Mesenchymal stem cell (in vitro differentiated cells and primary cell): ENCODE results near the gene KIF24.

Experiments
- DNase-seq: peaks from one replicate; pipeline ENCODE4 v3.0.0-alpha.2; 2013
- H2AFZ ChIP-seq: one replicate; pipeline ENCODE4 v1.6.1; 2013; ENCODE audit warnings: low read depth, mild to moderate bottlenecking, control low read depth, inconsistent platforms, low read length, moderate library complexity
- H2AK5ac ChIP-seq: 2 replicates; pipeline ENCODE4 v1.6.1; 2013; ENCODE audit warnings: low read length, moderate library complexity, mild to moderate bottlenecking, inconsistent platforms; ENCODE audit not compliant: severe bottlenecking
- H2BK120ac ChIP-seq: one replicate; pipeline ENCODE4 v1.6.1; 2013; ENCODE audit warnings: low read depth, mild to moderate bottlenecking, inconsistent platforms, low read length, moderate library complexity
- H2BK12ac ChIP-seq, 2 experiments: one replicate each; pipeline ENCODE4 v1.6.1; 2013; ENCODE audit warnings: inconsistent platforms in 2 of 2, low read length in 2 of 2, mild to moderate bottlenecking in 2 of 2, moderate library complexity in 2 of 2, control low read depth in 1 of 2
- H2BK15ac ChIP-seq: one replicate; pipeline ENCODE4 v1.6.1; 2013; ENCODE audit warnings: mild to moderate bottlenecking, low read depth, inconsistent platforms; ENCODE audit not compliant: poor library complexity, severe bottlenecking
- H2BK5ac ChIP-seq: 2 replicates; pipeline ENCODE4 v1.6.1; 2013; ENCODE audit warnings: low read depth, mild to moderate bottlenecking, low read length, control low read depth, inconsistent platforms; ENCODE audit not compliant: poor library complexity, severe bottlenecking
- H3K14ac ChIP-seq, 2 experiments: one replicate each; pipeline ENCODE4 v1.6.1; 2013; ENCODE audit warnings: inconsistent platforms in 2 of 2, low read length in 2 of 2, control low read depth in 1 of 2, mild to moderate bottlenecking in 1 of 2, moderate library complexity in 1 of 2
- H3K18ac ChIP-seq, 2 experiments: one replicate each; pipeline ENCODE4 v1.6.1; 2013; ENCODE audit warnings: inconsistent platforms in 2 of 2, low read length in 2 of 2, control low read depth in 1 of 2, low read depth in 1 of 2, mild to moderate bottlenecking in 1 of 2
- H3K23ac ChIP-seq, 2 experiments: one replicate each; pipeline ENCODE4 v1.6.1; 2013; ENCODE audit warnings: inconsistent platforms in 2 of 2, low read length in 2 of 2, mild to moderate bottlenecking in 2 of 2, moderate library complexity in 2 of 2, control low read depth in 1 of 2
- H3K27ac ChIP-seq: 2 replicates; pipeline ENCODE4 v1.5.1; 2013; ENCODE audit warnings: mild to moderate bottlenecking, moderate library complexity, low read length, control low read depth, inconsistent platforms; ENCODE audit not compliant: poor library complexity, severe bottlenecking
- H3K27me3 ChIP-seq, 2 experiments: 2 replicates each; pipeline versions ENCODE4 v1.6.1 to v1.7.0; 2013; ENCODE audit warnings: low read length in 2 of 2, mild to moderate bottlenecking in 2 of 2, moderate library complexity in 2 of 2, control low read depth in 1 of 2, inconsistent platforms in 1 of 2; ENCODE audit not compliant: control insufficient read depth in 1 of 2, insufficient read depth in 1 of 2
- H3K36me3 ChIP-seq, 2 experiments: 2 replicates each; pipeline versions ENCODE4 v1.6.1 to v1.7.0; 2013; ENCODE audit warnings: low read length in 2 of 2, control low read depth in 1 of 2, inconsistent platforms in 1 of 2, low read depth in 1 of 2, mild to moderate bottlenecking in 1 of 2; ENCODE audit not compliant: insufficient read depth in 2 of 2, control insufficient read depth in 1 of 2
- H3K4ac ChIP-seq, 2 experiments: one replicate each; pipeline ENCODE4 v1.6.1; 2013; ENCODE audit warnings: inconsistent platforms in 2 of 2, low read length in 2 of 2, mild to moderate bottlenecking in 2 of 2, moderate library complexity in 2 of 2, control low read depth in 1 of 2, low read depth in 1 of 2
- H3K4me1 ChIP-seq: 2 replicates; pipeline ENCODE4 v1.6.1; 2013; ENCODE audit warnings: low read depth, low read length, control low read depth; ENCODE audit not compliant: control insufficient read depth, insufficient read depth
- H3K4me2 ChIP-seq: 2 replicates; pipeline ENCODE4 v1.6.1; 2013; ENCODE audit warnings: low read length, mild to moderate bottlenecking, inconsistent platforms; ENCODE audit not compliant: poor library complexity, severe bottlenecking
- H3K4me3 ChIP-seq, 2 experiments: 2 replicates each; pipeline versions ENCODE4 v1.5.1 to v1.7.0; 2013; ENCODE audit warnings: low read length in 2 of 2, mild to moderate bottlenecking in 2 of 2, control low read depth in 1 of 2, low read depth in 1 of 2; ENCODE audit not compliant: insufficient read depth in 1 of 2
- H3K79me1 ChIP-seq: replicated peaks from 2 replicates; pipeline ENCODE4 v1.6.1; 2013; ENCODE audit warnings: mild to moderate bottlenecking, control low read depth, low read length, inconsistent platforms; ENCODE audit not compliant: poor library complexity, severe bottlenecking
- H3K9ac ChIP-seq: 2 replicates; pipeline ENCODE4 v1.7.0; 2013; ENCODE audit warnings: mild to moderate bottlenecking, low read length, moderate library complexity
- H3K9me3 ChIP-seq: 2 replicates; pipeline ENCODE4 v1.7.0; 2013; ENCODE audit warnings: mild to moderate bottlenecking, low read length; ENCODE audit not compliant: control insufficient read depth
- H4K8ac ChIP-seq: one replicate; pipeline ENCODE4 v1.6.1; 2013; ENCODE audit warnings: inconsistent platforms, mild to moderate bottlenecking, low read length, moderate library complexity
- H4K91ac ChIP-seq: one replicate; pipeline ENCODE4 v1.6.1; 2013; ENCODE audit warnings: mild to moderate bottlenecking, low read length, inconsistent platforms
- WGBS: methylation state at CpG from one replicate; pipeline ENCODE4 v1.1.7; 2013; ENCODE audit warnings: mixed read lengths; 5-methylcytosine and 5-hydroxymethylcytosine counted together

KIF24 gene

DNA sequence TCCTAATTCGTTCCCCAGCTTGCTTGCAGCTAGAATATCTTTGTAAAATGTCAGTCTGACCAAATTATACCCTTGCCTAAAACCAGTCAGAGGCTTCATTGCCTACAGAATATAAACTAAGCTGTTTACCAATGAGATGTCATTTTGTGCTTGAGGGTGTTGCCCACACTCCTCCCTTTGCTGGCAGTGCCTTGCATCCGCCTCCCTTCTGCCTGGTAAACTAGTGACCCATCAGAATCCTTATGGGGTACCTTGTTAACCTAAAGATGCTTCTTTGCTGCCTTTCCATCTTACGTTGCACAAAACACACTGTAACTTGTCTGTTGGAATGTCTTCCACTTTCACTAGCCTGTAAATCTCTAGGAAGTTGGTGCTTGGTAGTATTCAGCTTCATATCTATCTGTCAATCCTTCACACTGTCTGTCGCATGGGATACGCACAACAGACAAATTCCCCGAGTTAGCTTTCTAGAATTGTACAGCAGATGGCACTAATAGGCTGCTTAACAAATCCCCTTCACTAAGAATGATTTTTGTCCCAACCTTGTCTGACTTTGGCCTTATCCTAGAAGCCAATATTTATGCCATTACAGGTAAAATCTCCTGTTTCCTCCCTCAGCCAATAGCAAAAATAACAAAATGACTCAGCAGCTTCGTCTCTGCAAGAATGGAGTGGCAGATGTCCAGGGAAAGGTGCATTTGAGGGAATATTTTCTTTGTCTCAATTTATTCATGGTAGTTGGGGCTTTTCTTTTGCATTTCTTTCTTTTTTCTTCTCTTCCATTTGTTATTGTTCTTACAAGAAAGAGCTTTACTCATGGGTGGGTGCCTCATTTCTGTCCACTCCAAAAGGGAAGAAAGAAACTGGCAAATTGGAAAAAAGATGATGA, 3.3 kb upstream of the KIF24 start:
- Histone ChIP-seq H2BK120ac (no peak overlapping the region), H3K18ac (no peak overlapping the region), H4K8ac (no peak overlapping the region), H2BK15ac (no peak overlapping the region), H3K9me3 (no peaks in the 10 kb centered on the region), H2BK12ac (no peak overlapping the region), H4K91ac (no peak overlapping the region), H3K36me3 (peaks cover 3 to 6% of the 10 kb centered on the region in 2 experiments), H3K27me3 (no peaks in the 10 kb centered on the region), H3K4me1 (no peaks in the 10 kb centered on the region), H3K23ac (no peak overlapping the region), H3K9ac (peak overlapping the region; percentile 31), H3K14ac (no peak overlapping the region), H3K79me1 (peaks cover 24% of the 10 kb centered on the region), H3K4me3 (no peak overlapping the region), H3K4ac (no peak overlapping the region), H2AFZ (no peak overlapping the region), H2BK5ac (no peak overlapping the region), H3K4me2 (no peak overlapping the region), H3K27ac (no peak overlapping the region), H2AK5ac (no peak overlapping the region)
- peak; percentile 64 for DNase-seq
- 66% methylated on average over 6 of the region's 7 CpGs for whole genome bisulfite sequencing

- Histone ChIP-seq H3K14ac (no peak overlapping the region), H2AFZ (no peak overlapping the region), H3K23ac (no peak overlapping the region), H3K4me3 (no peak overlapping the region), H3K9ac (no peak overlapping the region), H4K8ac (no peak overlapping the region), H3K79me1 (peaks cover 21% of the 10 kb centered on the region), H3K4me1 (no peaks in the 10 kb centered on the region), H2AK5ac (no peak overlapping the region), H3K27me3 (no peaks in the 10 kb centered on the region), H2BK15ac (no peak overlapping the region), H3K4ac (no peak overlapping the region), H4K91ac (no peak overlapping the region), H2BK120ac (no peak overlapping the region), H3K18ac (no peak overlapping the region), H3K4me2 (no peak overlapping the region), H2BK5ac (no peak overlapping the region), H2BK12ac (no peak overlapping the region), H3K36me3 (peaks cover 0 to 3% of the 10 kb centered on the region in 2 experiments), H3K27ac (no peak overlapping the region), H3K9me3 (no peaks in the 10 kb centered on the region)
- DNase-seq = no peak
- WGBS = no CpG with 5 or more reads among the region's 1 CpG
Observed at GRCh38 chr9:34331196-34331595, 2.1 kb upstream of the KIF24 start.

GRCh38 chr9:34328500-34328986, 525 bp downstream of the KIF24 start:
- no peak overlapping the region for H2BK15ac ChIP-seq
- H3K27me3 ChIP-seq = no peaks in the 10 kb centered on the region
- no peak overlapping the region for H3K23ac ChIP-seq
- H4K8ac ChIP-seq = no peak overlapping the region
- H4K91ac ChIP-seq = no peak overlapping the region
- no peak overlapping the region for H2BK5ac ChIP-seq
- H3K79me1 ChIP-seq = peaks cover 17% of the 10 kb centered on the region
- H2BK12ac ChIP-seq = no peak overlapping the region
- no peaks in the 10 kb centered on the region for H3K36me3 ChIP-seq
- H3K4me2 ChIP-seq = peak overlapping the region; percentile 73
- peak overlapping the region; percentile 77 to 96 for H3K4me3 ChIP-seq
- peak overlapping the region; percentile 12 for H3K27ac ChIP-seq
- DNase-seq = no peak
- WGBS = 6% methylated on average over 10 of the region's 11 CpGs
- H3K9me3 ChIP-seq = no peaks in the 10 kb centered on the region
- H3K14ac ChIP-seq = no peak overlapping the region
- no peak overlapping the region for H3K18ac ChIP-seq
- peak overlapping the region; percentile 92 for H3K9ac ChIP-seq
- no peak overlapping the region for H2AK5ac ChIP-seq
- H3K4me1 ChIP-seq = no peaks in the 10 kb centered on the region
- H3K4ac ChIP-seq = no peak overlapping the region
- peak overlapping the region; percentile 59 for H2AFZ ChIP-seq
- H2BK120ac ChIP-seq = no peak overlapping the region

DNA sequence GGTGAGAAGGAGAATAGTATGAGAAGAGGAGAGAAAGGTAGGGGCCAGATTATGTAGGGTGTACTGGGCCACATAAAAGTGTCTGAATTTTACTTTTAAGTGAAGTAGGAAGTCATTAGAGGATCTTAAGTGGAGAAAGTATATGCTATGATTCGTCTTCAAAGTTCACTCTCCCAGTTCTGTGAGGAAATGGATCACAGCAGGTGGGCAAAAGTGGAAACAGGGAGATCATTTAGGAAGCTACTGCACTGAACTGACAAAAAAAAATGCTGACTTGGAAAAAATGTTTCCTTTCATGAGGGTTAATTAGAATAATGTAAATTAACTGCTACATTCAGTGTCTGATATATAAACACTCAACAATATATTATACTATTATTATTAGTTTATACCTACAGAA, 2.4 kb downstream of the KIF24 start:
- Histone ChIP-seq H3K4me1 (no peaks in the 10 kb centered on the region), H4K91ac (no peak overlapping the region), H3K14ac (no peak overlapping the region), H2BK5ac (no peak overlapping the region), H3K36me3 (no peaks in the 10 kb centered on the region), H3K4me2 (no peak overlapping the region), H2AK5ac (no peak overlapping the region), H4K8ac (no peak overlapping the region), H3K9ac (no peak overlapping the region), H3K79me1 (peaks cover 15% of the 10 kb centered on the region), H2BK120ac (no peak overlapping the region), H2BK15ac (no peak overlapping the region), H3K27me3 (no peaks in the 10 kb centered on the region), H3K18ac (no peak overlapping the region), H2BK12ac (no peak overlapping the region), H3K9me3 (no peaks in the 10 kb centered on the region), H3K4me3 (no peak overlapping the region), H3K27ac (no peak overlapping the region), H3K23ac (no peak overlapping the region), H3K4ac (no peak overlapping the region), H2AFZ (no peak overlapping the region)
- 77% methylated on average over 1 of the region's 1 CpG for WGBS
- no peak for DNase-seq
